ENCODE data around the gene REG1B.
"Not testable (repeated sequence)": the region's sequence is repeated elsewhere in the genome, so short reads cannot be mapped to it uniquely, and the experiment has no call there.

REG1B gene

DNA sequence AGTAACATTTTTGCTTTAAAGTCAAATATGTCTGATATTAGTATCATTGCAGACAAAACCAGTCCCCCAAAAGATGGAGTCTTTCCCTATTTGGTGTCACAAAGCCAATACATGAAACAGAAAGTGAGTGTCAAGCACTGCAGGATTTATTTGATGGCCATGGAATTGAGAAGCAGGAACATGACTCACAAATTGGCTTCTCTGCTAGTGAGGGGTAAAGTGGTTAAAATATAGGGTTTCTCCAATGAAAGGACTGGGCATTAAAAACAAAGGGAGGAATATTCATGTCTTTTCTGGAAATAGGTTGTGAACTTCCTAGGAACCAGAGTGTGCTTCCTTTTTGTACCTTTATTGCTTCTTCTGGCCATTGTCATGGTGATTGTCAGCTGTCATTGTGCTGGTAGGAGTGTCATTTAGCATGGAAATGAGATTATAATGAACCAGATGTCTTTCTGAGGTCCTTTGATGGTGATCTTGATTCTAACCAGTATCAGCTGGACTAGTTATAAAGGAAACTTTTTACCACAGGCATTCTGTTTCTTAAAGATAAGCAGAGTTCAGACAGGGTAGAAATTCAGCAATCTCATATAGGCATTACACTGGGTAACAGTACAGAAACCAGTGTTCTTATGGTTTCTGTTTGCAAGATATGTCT, 4.1 kb downstream of the REG1B start:
- FAIRE-seq, result no peak

- FAIRE-seq, result no peak
These were observed 4.8 kb downstream of the REG1B start for GRCh38 chr2:79082987-79083386.

DNA sequence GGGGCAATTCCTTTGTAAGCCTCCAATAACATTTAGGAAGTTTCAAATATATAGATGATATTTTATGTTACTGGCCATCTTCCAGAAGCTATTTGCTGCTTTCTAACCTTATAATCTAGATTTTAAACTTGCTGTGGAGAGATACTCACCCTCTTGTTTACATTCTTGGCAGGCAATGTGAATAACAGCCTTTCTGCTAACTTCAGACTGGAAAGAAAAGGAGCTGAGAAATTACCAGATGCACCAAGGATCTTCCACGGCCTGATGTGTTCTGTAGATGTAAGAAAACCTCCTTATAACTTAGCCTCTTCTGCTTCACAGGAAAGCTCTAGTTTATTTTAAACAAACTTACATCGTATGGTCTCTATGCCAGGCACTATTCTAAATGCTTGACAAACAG, 16.7 kb downstream of the REG1B start:
- FAIRE-seq, result no peak

DNA sequence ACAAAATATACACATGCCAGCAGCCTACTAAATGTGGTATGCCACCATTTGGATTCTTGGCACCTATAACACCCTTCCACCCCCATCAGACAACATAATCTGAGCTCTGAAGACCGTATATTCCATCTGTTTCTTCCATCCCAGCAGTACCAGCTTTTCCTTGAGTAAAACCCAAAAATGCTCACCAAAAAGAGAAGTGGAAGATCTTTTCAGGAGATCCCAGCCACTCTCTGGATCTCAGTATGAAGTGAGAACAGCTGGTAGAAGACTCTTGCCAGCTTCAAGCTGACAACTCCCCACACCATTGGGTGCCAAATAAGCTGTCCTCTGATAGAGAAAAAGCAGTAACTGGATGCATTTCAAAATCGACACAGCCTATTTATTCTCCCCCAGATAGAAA, 22.6 kb downstream of the REG1B start:
- FAIRE-seq, result no peak

- FAIRE-seq, result not testable (repeated sequence)
These were observed 33.0 kb downstream of the REG1B start for GRCh38 chr2:79054769-79055168.

DNA sequence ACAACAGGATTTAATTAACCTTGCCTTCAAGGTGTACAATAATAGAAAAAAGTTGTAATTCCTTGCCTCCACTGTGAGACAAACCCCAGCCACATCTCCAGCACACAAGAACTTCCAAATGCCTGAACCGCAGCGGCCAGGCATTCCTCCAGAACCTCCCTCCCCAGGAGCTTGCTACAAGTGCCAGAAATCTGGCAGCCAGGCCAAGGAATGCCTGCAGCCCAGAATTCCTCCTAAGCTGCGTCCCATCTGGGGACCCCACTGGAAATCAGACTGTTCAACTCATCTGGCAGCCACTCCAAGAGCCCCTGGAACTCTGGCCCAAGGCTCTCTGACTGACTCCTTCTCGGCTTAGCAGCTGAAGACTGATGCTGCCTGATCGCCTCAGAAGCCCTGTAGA, 34.3 kb downstream of the REG1B start:
- not testable (repeated sequence) for FAIRE-seq

DNA sequence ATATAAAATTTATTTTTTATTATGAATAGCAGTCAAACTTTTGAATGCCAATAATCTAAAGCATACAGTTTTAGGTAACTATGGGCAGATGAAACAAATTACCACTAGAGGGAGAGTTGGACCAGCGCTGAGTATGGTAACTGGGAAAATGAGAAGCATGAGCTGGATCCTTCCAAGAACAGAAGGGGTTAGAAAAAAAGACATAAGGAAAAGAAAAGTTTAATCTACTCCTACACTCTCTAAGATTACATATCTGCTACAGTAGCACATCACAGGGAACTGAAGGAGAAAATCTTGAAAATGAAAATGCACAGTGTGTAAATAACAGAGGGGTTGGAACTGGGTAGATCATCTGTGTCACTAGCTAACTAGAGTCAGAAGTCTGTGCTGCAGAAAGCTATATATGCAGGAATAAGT, 46.8 kb downstream of the REG1B start:
- FAIRE-seq, result no peak

- no peak for FAIRE-seq
These were observed 47.8 kb downstream of the REG1B start for GRCh38 chr2:79039944-79040343.

All from TTC549 (cell line).